Stimulated activated CD4-positive, alpha-beta T cell treated with anti-CD3 and anti-CD28 coated beads, TNF-alpha, amount 100 ng/mL, for 1 hour (primary cell): ENCODE results near the gene GOLPH3.

Source experiments
- DNase-seq, 3 donors: peaks; one replicate each; pipeline ENCODE4 v3.0.0-alpha.2; 2020; ENCODE audit warnings: low read depth in 3 of 3, low spot score in 1 of 3

The GOLPH3 gene

DNA sequence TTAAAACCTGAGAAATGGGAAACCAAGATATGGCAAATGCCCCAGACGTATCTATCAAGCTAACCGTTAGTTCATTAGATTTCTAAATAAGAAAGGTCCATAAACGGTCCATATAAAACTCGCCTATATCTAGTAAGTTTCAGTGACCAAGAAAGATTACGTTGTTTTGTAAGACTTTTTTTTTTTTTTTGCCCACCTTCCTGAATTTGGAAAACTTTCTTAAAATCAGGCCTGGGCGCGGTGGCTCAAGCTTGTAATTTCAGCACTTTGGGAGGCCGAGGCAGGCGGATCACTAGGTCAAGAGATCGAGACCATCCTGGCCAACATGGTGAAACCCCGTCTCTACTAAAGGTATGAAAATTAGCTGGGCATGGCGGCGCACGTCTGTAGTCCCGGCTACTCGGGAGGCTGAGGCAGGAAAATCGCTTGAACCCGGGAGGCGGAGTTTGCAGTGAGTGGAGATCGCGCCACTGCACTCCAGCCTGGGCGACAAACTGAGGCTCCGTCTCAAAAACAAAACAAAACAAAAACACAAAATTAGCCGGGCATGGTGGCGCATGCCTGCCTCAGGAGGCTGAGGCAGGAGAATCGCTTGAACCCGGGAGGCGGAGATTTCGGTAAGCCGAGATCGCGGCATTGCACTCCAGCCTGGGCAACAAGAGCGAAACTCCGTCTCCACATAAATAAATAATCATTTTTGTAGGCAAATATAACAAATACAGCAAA, 1.8 kb downstream of the GOLPH3 start:
- DNase-seq: peak in 1 of 3 donors; percentile 5

DNA sequence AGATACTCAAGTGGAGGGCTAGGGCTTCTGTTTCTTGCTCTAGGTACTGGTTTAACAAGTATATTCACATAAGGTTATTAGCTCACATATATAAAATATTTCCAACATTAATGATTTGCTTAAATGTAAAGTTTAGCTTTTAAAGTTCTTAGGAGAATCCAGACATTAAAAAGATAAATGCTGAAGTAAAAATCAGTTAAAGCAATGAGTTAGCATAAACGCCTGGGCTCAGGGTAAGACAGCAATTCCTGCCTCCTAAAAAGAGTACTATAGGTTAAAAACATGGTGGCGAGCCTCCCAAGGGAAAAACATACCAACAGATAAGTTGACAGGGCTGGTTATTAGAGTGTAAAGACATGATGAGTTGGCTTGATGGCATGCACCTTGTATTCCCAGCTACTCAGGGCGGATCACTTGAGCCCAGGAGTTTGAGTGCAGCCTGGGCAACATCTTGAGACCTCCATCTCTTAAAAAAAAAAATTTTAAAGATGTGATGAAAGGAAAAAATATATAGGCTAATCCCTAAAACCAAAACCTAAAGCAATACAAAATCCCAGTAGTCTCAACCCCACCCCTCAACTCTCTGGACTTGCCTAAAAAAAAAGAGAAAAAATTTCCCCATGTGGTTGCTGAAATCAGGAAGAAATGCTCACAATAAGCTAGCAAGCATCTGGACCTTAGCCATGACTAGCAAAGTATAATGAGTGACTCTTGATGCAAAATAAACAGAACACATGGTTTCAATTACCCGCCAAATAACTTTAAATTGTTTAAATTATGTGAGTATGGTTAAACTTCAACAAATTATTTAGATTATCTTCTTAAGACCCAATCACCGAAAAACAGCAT, 3.6 kb downstream of the GOLPH3 start:
- DNase-seq: no peak

DNA sequence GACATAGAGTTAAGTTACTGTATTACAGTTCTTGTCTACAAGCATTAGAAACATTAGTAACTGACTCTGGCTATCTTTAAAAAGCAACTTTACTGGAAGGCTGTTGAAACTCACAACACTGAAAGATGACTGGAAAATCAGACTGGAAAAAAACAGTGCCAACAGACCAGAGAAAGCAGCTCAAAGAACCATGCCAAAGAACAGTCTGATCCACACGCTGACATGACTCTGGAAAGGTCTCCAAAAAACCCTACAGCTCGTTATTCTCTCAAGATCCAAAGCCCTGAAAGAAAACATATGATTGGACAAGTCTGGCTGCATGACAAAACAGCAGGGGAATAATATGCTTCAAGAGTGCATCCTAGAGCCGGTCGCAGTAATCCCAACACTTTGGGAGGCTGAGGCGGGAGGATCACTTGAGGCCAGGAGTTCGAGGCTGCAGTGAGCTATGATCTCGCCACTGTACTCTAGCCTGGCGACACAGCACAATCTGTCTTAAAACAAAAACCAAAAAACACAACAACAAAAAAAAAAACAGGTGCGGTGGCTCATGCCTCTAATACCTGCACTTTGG, 5.6 kb downstream of the GOLPH3 start:
- DNase-seq: no peak

DNA sequence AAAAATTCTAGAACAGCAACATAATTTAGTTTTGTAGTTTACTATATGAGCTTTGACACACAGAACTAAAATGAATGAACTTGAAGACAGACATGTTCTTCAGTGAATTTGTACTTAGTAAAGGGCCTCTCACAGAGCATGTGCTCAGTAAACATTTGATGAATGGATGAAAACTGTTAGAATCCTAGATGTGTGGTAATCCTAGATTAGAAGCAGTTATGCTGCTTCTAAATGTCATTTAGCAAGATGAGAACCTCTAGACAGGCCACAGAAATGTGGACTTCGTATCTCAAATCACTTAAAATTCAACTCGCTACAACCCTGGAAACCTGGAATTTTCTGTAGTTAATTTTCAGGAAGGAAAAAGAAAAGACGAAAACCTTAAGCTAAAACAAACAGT, 8.5 kb downstream of the GOLPH3 start:
- DNase-seq: no peak

DNA sequence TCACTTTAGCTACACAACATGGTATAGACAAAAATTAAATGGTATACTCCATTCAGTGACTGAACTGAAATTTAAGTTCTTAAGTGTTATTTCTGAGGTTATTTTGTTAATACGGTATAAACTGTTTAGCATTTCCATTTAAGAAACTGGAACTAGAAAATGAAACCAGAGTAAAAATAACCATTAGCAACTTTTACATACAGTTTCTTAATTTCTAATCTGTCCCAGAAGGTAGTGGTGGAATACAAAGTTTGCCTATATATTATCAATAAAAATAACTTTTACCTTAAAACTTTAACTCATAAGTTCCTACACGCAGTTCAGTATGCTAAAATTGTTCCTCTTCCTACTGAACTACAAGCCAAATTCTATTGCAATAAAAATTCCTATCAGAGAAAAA, 10.3 kb downstream of the GOLPH3 start:
- DNase-seq: no peak

DNA sequence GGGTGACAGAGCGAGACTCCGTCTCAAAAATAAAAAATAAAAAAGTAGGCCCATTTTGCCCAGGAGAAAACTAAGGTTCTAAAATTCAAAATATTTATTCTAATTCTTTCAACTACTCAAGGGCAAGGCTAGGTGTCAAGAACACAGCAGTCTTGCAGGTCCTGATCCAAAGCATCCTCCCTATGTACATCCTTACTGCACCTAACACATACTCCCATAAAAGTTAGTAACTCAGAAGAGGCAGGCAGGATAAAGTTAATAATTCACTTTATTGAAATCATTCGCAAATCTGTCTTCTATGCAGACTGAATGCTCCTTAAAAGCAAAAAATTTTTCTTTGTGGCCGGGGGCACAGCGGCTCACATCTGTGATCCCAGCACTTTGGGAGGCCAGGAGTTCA, 11.1 kb downstream of the GOLPH3 start:
- no peak for DNase-seq

DNA sequence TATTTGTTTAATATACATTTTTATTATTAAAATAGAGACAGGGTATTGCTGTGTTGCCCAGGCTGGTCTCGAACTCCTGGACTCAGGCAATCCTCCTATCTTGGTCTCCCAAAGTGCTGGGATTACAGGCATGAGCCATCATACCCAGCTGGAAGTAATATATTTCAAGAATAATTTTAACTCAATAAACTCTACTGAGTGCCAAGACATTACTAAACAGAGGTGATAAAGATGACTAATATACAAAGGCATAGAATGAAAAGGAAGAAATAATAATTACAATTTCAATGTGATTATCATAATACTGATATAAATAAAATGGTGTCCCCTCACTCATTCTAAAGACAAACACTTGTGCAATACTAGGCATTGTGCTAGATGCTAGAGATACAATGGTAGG, 13.9 kb downstream of the GOLPH3 start:
- no peak for DNase-seq

DNA sequence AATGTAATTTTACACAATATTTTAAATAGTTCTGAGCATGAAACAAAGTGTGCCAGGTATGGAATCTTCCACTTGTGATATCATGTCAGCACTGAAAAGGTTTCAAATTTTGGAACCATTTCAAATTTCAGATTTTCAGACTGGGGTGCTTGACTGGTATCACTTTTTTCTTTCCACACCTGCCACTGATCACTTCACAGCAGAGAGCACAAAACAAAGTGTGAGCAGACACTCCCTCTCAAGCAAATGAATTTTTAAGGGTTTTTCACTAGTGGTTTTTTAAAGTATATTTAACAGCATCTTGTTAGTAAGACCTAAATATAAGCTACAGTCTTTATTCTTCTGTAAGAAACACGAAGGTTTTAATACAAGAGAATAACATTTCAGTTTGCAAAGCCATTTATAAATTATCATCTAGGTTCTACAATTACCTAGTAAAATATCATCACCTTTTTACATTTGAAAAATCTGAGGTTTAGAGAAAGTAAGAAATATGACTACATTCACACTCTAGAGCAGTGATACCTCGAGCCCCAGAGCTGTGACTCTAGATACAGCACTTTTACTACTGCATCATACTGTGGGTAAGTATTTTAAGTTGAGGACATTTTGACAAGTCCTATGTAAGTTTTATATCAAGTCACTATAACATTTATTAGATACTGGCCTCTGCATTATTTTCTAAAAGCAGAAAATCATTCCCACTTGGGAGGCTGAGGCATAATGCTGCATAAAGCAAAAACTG, 14.6 kb downstream of the GOLPH3 start:
- no peak for DNase-seq

DNA sequence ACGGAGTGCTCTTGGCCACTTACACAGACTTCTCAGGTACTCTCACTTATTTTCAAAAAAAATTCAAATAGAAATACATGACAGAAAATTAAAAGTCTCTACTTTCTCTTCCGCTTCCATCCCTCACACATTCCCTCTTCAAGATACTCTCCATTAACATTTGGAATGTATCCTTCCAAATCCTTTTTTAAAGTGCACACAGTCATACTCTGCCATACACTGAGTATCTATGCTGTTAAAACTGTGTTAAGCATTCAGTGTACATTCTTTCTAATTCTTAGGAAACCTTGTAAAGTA, 15.5 kb downstream of the GOLPH3 start:
- no peak for DNase-seq

DNA sequence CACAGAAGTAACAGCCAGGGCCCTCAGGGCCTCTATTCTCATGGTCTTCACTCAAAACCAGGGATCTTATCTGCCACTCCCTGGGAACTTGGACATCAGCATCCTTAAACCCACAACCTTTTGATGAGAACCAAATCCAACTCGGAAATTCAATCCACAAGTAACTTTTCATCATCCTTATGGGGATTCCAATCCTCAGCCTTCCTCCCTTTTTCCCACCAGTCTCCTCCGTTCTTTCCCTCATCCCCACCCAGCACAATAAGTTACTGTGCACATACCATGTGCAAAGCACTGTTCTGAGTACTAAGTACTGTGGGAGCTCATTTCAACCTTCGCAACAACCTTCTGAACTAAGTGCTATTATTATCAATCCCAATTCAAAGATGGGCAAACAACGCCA, 17.0 kb downstream of the GOLPH3 start:
- DNase-seq: no peak

DNA sequence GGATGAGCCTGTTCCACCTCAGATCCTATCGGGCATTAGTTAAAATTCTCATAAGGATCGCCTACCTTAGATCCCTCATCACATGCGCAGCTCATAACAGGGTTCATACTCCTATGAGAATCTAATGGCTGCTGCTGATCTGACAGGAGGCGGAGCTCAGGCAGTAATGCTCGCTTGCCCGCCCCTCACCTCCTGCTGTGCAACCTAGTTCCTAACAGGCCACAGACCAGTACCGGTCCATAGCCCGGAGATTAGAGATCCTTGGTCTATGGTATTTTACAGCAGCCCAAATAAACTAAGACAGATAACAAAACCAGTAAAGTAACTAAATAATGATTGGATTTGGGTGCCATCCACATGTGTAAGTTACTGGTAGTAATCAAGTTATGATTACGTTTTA, 17.5 kb downstream of the GOLPH3 start:
- no peak for DNase-seq

DNA sequence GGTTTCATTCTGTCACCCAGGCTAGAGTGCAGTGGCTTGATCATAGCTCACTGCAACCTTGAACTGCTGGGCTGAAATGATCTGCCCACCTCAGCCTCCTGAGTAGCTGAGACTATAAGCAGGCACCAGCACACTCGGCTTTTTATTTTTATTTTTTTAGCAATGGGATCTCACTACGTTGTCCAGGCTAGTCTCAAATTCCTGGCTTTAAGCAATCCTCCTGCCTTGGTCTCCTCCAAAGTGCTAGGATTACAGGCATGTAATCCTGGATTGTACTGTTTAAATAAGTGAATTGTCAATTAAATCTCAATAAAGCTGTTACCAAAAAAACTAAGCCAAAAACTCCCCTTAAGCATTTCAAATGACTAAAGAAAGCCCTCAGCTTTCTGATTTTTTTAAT, 18.9 kb downstream of the GOLPH3 start:
- DNase-seq: no peak

DNA sequence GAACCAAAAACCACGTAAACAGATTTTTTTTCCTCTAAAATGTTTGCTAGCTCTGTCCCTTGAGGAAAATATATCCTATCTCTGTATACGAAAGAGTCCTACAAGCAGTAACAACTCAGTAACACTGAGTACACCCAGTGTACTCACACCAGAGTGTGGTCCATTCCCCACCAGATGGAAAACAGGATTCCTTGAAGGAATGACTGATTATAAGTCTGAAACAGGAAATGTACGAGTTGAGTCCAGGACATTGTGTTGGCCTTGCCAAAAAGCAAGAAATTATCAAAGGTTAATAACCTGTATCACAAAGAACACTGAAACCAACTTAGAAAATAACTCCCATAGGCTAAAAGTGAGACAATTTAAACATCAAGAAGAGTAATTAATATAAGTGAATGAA, 20.4 kb downstream of the GOLPH3 start:
- no peak for DNase-seq

DNA sequence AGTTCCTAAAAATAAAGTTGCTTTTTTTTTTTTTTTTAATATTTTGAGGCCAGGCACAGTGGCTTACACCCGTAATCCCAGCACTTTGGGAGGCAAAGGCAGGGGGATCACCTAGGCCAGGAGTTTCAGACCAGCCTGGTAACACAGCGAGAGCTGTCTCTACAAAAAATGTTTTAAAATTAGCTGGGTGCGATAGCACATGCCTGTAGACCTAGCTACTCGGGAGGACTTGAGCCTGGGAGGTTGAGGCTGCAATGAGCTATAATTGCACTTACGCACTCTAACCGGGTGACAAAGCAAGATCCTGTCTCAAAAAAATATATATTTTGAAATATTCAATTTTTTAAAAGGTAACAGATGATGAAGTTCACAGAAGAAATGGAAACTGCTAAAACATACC, 22.9 kb downstream of the GOLPH3 start:
- DNase-seq: no peak

DNA sequence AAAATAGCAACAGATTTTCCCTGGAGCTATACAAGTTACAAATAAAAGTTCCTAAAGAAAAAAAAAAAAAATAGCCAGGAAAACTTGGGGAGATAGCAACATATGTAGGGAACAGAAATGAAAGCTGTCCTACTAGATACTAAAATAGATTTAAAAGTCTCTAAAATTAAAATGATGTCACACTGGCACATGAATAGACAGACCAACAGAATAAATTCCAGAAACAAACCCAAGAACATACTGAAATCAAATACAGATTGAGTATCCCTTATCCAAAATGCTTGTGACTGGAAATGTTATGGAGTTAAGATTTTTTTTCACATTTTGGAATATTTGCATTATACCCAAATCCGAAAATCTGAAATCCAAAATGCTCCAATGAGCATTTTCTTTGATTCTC, 23.8 kb downstream of the GOLPH3 start:
- no peak for DNase-seq

DNA sequence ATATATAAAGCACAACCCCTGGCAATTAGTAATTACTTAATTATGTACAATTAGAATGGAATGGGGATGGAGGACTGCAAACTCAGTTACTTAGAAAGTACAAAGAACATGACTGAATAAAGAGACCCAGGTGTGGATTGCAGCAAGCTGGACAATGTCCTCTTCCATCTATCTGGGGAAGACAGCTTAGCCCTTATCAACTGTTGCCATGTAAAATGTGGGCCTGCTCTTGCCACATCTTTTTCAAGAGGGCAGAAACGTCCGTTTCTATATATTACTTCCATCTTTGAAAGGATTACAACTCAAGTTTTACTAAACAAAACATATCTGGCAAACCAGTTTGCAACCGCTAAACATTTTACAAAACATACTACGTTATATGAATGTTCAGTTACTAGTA, 26.2 kb downstream of the GOLPH3 start:
- DNase-seq: no peak

DNA sequence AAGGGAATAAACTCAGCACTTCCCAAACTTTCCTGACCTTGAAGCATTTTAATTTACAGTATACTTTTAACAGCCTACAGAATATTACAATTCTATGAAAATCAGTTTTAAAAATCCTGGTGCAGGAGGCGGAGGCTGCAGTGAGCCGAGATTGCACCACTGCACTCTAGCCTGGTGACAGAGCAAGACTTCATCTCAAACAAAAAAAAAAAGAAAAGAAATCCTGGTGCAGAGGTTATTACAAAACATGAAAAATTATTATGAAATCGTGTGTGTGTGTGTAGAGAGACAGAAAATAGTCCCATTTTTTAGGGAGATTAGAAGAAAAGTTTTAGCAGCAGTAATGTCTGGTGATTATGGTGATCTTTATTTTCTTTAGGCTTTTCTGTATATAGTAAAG, 26.9 kb downstream of the GOLPH3 start:
- DNase-seq: no peak

DNA sequence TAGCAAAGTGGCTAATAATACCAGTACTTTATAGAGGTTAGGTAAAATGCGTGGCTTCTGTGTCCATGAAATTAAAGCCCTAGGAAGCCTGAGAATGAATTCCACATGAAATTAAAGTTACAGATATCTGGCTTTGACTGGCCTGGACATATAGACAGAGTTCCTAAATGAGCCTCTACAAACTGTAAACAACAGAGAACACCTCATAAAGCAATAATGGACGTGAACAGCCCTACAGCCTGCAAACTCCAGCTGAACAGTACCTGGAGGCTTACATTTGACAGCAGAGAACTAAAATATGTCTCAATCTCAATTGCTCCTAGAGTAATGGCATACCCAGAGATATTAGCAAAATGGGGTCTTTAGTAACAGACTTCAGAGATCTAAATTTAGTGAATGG, 28.7 kb downstream of the GOLPH3 start:
- no peak for DNase-seq

DNA sequence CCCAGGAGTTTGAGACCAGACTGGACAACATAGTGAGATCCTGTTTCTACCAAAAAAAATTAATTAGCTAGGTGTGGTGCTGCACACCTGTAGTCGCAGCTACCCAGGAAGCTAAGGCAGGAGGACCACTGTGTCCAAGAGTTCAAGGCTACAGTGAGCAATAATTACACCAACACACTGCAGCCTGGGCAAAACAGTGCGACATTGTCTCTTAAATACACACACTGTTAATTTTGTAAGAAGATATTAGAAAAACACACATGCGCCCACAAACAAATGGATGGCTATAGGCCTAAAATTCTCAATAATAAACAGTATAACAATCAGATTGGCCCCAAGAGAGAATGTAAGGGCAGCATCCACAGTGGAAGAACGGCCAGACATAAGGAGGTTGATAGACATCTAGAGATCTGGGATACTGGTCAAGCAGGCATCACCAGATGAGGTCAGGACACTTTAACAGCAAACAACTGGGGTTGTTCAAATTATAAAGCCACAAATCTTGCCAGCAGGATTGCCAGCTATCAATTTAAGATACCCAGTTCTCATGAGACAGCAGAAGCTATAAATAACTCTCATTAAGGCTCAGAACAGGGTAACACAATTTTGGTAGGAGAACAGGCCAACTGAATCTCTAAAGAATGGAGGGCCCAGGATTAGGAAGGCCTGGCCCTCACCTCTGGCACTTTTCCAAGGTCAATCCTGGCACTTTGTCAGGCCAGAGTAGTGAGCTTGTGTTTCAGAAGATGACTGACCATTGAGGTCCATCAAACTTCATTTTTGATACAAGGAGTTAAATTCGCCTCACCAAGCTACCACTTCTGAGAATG, 29.5 kb downstream of the GOLPH3 start:
- no peak for DNase-seq

DNA sequence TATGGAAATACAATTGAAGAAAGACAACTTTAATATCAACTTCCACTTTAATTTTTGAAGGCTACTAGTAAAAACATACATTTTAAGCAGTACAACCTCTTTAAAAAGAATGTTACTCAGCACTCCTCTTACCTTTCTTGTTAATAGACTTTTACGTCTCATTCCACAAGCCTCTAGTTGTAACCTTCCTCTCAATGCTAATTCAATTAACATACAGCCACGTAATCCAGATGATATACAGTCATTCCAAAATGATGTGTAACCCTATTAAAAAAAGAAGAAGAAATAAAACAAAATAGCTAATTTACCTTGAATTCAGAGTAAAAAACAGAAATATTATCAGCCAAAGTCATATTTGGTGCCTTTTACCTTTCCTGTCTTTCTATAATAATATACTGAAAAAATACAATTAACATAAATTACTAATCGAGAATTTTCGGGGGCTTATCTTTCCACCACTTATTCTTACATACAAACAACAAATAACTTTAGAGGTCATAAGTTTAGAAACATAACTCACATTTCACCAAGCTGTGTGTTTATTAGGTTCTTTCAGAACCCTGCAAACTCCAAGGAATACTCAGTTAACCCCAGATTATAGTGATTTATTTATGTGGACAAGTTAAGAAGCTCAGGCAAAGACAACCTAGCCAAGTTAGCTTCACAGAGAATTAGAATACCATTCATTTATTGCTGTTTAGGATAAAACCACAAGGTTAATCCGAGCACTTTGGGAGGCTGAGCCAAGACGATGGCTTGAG, 30.3 kb downstream of the GOLPH3 start:
- DNase-seq: no peak
